ENCODE results near the gene FAM110D. TPM values are rescaled to one million over a fixed set of nuclear protein-coding genes. Genes with fewer than 3 reads are reported as not detected.

The FAM110D gene
- total RNA-seq, 1 experiment from 2014 or later: 0.16 TPM

DNA sequence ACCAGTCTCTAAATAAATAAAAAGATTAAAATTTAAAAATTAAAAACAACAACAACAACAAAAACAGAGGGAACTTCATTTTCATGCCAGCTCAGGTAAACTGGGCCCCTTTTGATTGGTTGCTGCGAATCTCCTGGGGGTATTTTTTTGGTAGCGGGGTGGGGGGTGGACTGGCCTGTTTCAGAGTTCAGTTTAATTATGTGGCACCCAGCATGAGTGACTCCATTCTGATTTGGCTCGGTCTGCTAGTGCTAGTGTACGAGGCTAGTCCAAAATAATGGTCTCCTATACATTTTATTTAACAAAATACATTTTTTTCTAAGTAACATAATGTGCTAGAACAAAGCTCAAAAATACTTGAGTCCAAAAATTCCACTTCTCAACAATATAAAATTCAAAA is 29.1 kb upstream of the FAM110D start:
- no peaks in the 10 kb centered on the region for H3K9me3 ChIP-seq
- BruUV-seq (replicated peaks): no TSS peak
- intact Hi-C loops (cut with micrococcal nuclease; ENCODE audit: unreplicated experiment): no loop called here
- POLR2A ChIA-PET: no interaction called here
- Mint-ChIP-seq H3K4me1 (ENCODE audit: low read depth, unreplicated experiment) (no peaks in the 10 kb centered on the region), H3K36me3 (ENCODE audit: insufficient read depth, unreplicated experiment) (no peaks in the 10 kb centered on the region), H3K27me3 (ENCODE audit: insufficient read depth, unreplicated experiment) (no peaks in the 10 kb centered on the region), H3K4me3 (ENCODE audit: unreplicated experiment) (no peak overlapping the region), H3K9me3 (ENCODE audit: unreplicated experiment) (no peaks in the 10 kb centered on the region), H3K27ac (ENCODE audit: unreplicated experiment) (no peak overlapping the region)
- no peaks in the 10 kb centered on the region for H3K36me3 ChIP-seq (ENCODE audit: control insufficient read depth, insufficient read depth, low read length)
- TF ChIP-seq, protein P1, sequence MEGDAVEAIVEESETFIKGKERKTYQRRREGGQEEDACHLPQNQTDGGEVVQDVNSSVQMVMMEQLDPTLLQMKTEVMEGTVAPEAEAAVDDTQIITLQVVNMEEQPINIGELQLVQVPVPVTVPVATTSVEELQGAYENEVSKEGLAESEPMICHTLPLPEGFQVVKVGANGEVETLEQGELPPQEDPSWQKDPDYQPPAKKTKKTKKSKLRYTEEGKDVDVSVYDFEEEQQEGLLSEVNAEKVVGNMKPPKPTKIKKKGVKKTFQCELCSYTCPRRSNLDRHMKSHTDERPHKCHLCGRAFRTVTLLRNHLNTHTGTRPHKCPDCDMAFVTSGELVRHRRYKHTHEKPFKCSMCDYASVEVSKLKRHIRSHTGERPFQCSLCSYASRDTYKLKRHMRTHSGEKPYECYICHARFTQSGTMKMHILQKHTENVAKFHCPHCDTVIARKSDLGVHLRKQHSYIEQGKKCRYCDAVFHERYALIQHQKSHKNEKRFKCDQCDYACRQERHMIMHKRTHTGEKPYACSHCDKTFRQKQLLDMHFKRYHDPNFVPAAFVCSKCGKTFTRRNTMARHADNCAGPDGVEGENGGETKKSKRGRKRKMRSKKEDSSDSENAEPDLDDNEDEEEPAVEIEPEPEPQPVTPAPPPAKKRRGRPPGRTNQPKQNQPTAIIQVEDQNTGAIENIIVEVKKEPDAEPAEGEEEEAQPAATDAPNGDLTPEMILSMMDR (IDR thresholded peaks at IDR 0.05; ENCODE audit: insufficient read depth in 1 of 2, low read depth in 1 of 2, low read length in 1 of 2, severe bottlenecking in 1 of 2, unreplicated experiment in 1 of 2): no peak
- H3K4me1 ChIP-seq: 0 out of 2 replicates have a peak, but pooled peaks cover 4% of the 10 kb centered on the region
- no peak for DNase-seq
- H3K27me3 ChIP-seq (replicated peaks; ENCODE audit: control insufficient read depth, insufficient read depth, low read length): no peaks in the 10 kb centered on the region
- H3K4me3 ChIP-seq (ENCODE audit: low read depth, low read length): no peak overlapping the region
- CTCF ChIA-PET: no interaction called here

DNA sequence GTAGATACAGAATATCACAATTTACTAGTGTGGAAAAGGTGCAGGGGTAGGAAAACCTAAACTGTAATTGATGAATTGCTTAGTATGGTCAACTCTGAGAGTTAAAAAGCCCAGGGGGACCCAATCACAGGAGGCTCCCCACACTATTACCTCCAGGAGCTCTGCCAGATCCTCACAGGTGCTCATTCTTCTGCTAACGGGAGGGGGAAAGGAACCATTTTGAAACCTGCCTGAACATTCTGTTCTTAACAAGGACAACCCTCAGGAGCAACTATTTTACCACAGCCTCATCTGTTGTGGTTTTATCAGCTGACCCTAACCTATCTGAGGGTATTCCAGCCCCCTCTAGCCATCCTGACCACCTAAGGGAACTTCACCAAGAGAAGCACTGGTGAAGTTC is 28.2 kb upstream of the FAM110D start:
- H3K36me3 ChIP-seq (ENCODE audit: control insufficient read depth, insufficient read depth, low read length): no peaks in the 10 kb centered on the region
- no TSS peak for BruUV-seq (replicated peaks)
- no peaks in the 10 kb centered on the region for H3K36me3 Mint-ChIP-seq (ENCODE audit: insufficient read depth, unreplicated experiment)
- 0 out of 2 replicates have a peak, but pooled peaks cover 4% of the 10 kb centered on the region for H3K4me1 ChIP-seq
- POLR2A ChIA-PET: no interaction called here
- no peaks in the 10 kb centered on the region for H3K27me3 ChIP-seq (replicated peaks; ENCODE audit: control insufficient read depth, insufficient read depth, low read length)
- H3K9me3 Mint-ChIP-seq (ENCODE audit: unreplicated experiment): no peaks in the 10 kb centered on the region
- H3K4me1 Mint-ChIP-seq (ENCODE audit: low read depth, unreplicated experiment): no peaks in the 10 kb centered on the region
- no peaks in the 10 kb centered on the region for H3K27me3 Mint-ChIP-seq (ENCODE audit: insufficient read depth, unreplicated experiment)
- no peak for DNase-seq
- CTCF ChIA-PET: interaction anchor here (1.0 kb wide), 1 partner anchor 95 kb away, joined by 4 read pairs; no protein-coding TSS in a partner anchor
- TF ChIP-seq, protein P1 (IDR thresholded peaks at IDR 0.05; ENCODE audit: insufficient read depth in 1 of 2, low read depth in 1 of 2, low read length in 1 of 2, severe bottlenecking in 1 of 2, unreplicated experiment in 1 of 2): no peak
- H3K27ac Mint-ChIP-seq (ENCODE audit: unreplicated experiment): no peak overlapping the region
- H3K9me3 ChIP-seq: no peaks in the 10 kb centered on the region
- no peak overlapping the region for H3K4me3 Mint-ChIP-seq (ENCODE audit: unreplicated experiment)
- H3K4me3 ChIP-seq (ENCODE audit: low read depth, low read length): no peak overlapping the region
- intact Hi-C loops (cut with micrococcal nuclease; ENCODE audit: unreplicated experiment): no loop called here

DNA sequence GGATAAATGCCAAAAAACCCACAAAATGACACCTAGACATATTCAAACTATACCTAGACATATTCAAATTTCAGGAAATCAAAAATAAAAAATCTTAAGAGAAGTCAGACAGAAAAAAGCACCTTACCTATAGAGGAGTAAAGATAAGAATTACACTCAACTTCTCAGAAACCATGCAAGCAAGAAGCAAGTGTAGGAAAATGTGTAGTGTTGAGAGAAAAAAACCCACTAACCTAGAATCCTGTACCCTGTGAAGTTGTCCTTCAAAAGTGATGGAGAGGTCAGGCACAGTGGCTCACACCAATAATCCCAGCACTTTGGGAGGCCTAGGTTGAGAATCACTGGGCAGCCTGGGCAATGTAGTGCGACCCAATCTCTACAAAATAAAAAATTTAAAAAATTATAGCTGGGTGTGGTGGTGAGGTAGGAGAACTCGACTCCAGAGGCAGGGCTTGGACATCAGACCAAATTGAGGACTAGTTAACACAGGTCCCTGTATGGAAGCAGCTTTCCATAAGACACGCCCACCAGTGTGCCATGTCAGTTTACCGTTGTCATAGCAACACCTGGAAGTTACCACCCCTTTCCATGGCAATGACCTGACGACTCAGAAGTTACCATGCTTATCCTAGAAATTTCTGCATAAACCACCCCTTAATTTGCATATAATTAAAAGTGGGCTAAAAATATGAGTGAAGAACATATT is 26.6 kb upstream of the FAM110D start:
- Mint-ChIP-seq H3K9me3 (ENCODE audit: unreplicated experiment) (no peaks in the 10 kb centered on the region), H3K36me3 (ENCODE audit: insufficient read depth, unreplicated experiment) (no peaks in the 10 kb centered on the region), H3K4me3 (ENCODE audit: unreplicated experiment) (no peak overlapping the region), H3K27me3 (ENCODE audit: insufficient read depth, unreplicated experiment) (no peaks in the 10 kb centered on the region), H3K27ac (ENCODE audit: unreplicated experiment) (no peak overlapping the region), H3K4me1 (ENCODE audit: low read depth, unreplicated experiment) (no peaks in the 10 kb centered on the region)
- Histone ChIP-seq H3K4me3 (ENCODE audit: low read depth, low read length) (no peak overlapping the region), H3K36me3 (ENCODE audit: control insufficient read depth, insufficient read depth, low read length) (no peaks in the 10 kb centered on the region), H3K4me1 (no peaks in the 10 kb centered on the region), H3K9me3 (no peaks in the 10 kb centered on the region), H3K27me3 (replicated peaks; ENCODE audit: control insufficient read depth, insufficient read depth, low read length) (no peaks in the 10 kb centered on the region)
- intact Hi-C loops (cut with micrococcal nuclease; ENCODE audit: unreplicated experiment): no loop called here
- DNase-seq: peak in 1 of 2 experiments; percentile 24
- no TSS peak for BruUV-seq (replicated peaks)
- CTCF ChIA-PET: interaction anchor here (0.9 kb wide), 1 partner anchor 37 kb away, joined by 3 read pairs; the partner anchor contains the start of gene ZNF593
- TF ChIP-seq, protein P1 (IDR thresholded peaks at IDR 0.05; ENCODE audit: insufficient read depth in 1 of 2, low read depth in 1 of 2, low read length in 1 of 2, severe bottlenecking in 1 of 2, unreplicated experiment in 1 of 2): no peak
- POLR2A ChIA-PET: interaction anchor here (0.6 kb wide), 1 partner anchor 227 kb away, joined by 3 read pairs; no protein-coding TSS in a partner anchor

Data from Caco-2 (cell line).